BE2C (cell line): Measurements from ENCODE around the gene HOTAIR.

Experiments
- DNase-seq: peaks from one replicate; pipeline ENCODE4 v3.0.0-alpha.2; 2020
- H3K27me3 ChIP-seq: fragments of 250-450 bp; sonication (Bioruptor Pico); 2 replicates; pipeline ENCODE4 v1.5.1; 2020; ENCODE audit warnings: mild to moderate bottlenecking
- H3K36me3 ChIP-seq: fragments of 250-450 bp; sonication (Bioruptor Pico); 2 replicates; pipeline ENCODE4 v1.5.1; 2020; ENCODE audit warnings: mild to moderate bottlenecking
- H3K4me1 ChIP-seq: fragments of 250-450 bp; sonication (Bioruptor Pico); 2 replicates; pipeline ENCODE4 v1.5.1; 2020
- H3K4me3 ChIP-seq: 2 replicates; pipeline ENCODE4 v1.5.1; 2011; ENCODE audit warnings: low read depth, low read length
- H3K9me3 ChIP-seq: fragments of 250-450 bp; sonication (Bioruptor Pico); 2 replicates; pipeline ENCODE4 v1.5.1; 2020
- CTCF ChIP-seq: IDR thresholded peaks from 2 replicates; pipeline ENCODE4 v1.5.1; 2012; ENCODE audit warnings: mild to moderate bottlenecking, low read depth, low read length

The HOTAIR gene

GRCh38 chr12:53941187-53941586, 33.6 kb downstream of the HOTAIR start:
- H3K4me3 ChIP-seq = no peak overlapping the region

GRCh38 chr12:53940443-53941014, 34.2 kb downstream of the HOTAIR start:
- peaks cover 96% of the 10 kb centered on the region for H3K27me3 ChIP-seq
- no peak for TF ChIP-seq CTCF
- no peaks in the 10 kb centered on the region for H3K4me1 ChIP-seq
- no peak for DNase-seq
- H3K36me3 ChIP-seq = no peaks in the 10 kb centered on the region
- H3K9me3 ChIP-seq = no peaks in the 10 kb centered on the region
- no peak overlapping the region for H3K4me3 ChIP-seq

More at GRCh38 chr12:53941187-53941586, 33.6 kb downstream of the HOTAIR start:
- no peaks in the 10 kb centered on the region for H3K36me3 ChIP-seq
- TF ChIP-seq CTCF = no peak
- no peak for DNase-seq
- no peaks in the 10 kb centered on the region for H3K4me1 ChIP-seq
- no peaks in the 10 kb centered on the region for H3K9me3 ChIP-seq
- peaks cover 96% of the 10 kb centered on the region for H3K27me3 ChIP-seq

GRCh38 chr12:53939141-53940108, 35.3 kb downstream of the HOTAIR start:
- peaks cover 96% of the 10 kb centered on the region for H3K27me3 ChIP-seq
- no peaks in the 10 kb centered on the region for H3K9me3 ChIP-seq
- H3K36me3 ChIP-seq = no peaks in the 10 kb centered on the region
- no peaks in the 10 kb centered on the region for H3K4me1 ChIP-seq
- DNase-seq = no peak
- TF ChIP-seq CTCF = no peak
- peak overlapping the region; percentile 41; the same call in 1 of the 2 replicates for H3K4me3 ChIP-seq

- Histone ChIP-seq H3K27me3 (peaks cover 96% of the 10 kb centered on the region), H3K4me1 (no peaks in the 10 kb centered on the region), H3K36me3 (no peaks in the 10 kb centered on the region), H3K4me3 (peak within 1 kb of the TSS; percentile 41), H3K9me3 (no peaks in the 10 kb centered on the region)
- no peak for TF ChIP-seq CTCF
- DNase-seq = peak; percentile 97
These were observed 36.2 kb downstream of the HOTAIR start, which contains the start of gene HOXC13 for GRCh38 chr12:53938326-53939140. Gene HOXC13 (plus strand): TSS chr12:53938831. CDS start chr12:53938907, 76 bp downstream.

DNA sequence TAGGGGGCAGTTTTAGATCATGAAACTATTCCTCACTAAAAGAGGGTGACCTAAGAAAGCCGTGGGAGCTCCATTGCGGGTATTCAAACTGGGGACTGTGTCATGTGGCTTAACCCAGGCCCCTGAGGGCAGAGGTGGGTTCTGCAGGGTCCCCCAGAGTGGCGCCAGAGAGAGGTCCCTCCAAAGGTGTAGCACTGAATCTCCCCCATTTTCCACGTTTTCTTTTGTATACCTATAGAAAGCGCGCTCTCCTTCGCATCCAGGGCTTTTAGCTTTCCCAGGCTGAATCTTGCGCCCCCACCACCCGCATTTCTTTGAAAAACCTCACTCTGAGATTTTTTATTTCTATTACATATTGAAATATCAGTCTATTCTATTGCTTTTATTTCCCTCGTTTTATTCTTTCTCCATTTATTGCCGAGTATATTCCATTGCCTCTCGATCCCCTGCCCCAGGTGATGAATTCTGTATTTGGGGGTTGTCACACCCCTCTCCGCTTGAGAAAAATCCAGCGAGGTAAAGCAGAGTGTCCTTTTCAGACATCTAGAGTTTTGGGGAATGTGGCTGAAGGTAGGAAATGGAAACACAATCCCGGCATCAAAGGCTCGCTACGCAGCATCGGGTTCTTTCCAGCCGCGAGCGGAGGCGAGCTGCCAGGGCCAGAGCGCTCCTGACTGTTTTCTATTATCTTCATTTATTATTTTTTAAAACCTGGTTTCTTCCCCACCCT, 37.0 kb downstream of the HOTAIR start:
- TF ChIP-seq CTCF = no peak
- no peaks in the 10 kb centered on the region for H3K9me3 ChIP-seq
- peak overlapping the region; percentile 41 for H3K4me3 ChIP-seq
- H3K4me1 ChIP-seq = no peaks in the 10 kb centered on the region
- peaks cover 96% of the 10 kb centered on the region for H3K27me3 ChIP-seq
- no peaks in the 10 kb centered on the region for H3K36me3 ChIP-seq
- no peak for DNase-seq
